SK-N-SH treated with all-trans-retinoic acid at 6 μM for 48 hours (cell line): ENCODE results near the gene XAB2.

Source experiments
- ARNTL ChIP-seq: fragments of 450-650 bp; formaldehyde crosslinking; IDR thresholded peaks from 2 replicates; pipeline ENCODE4 v1.5.0; 2020; ENCODE audit warnings: low read depth, mild to moderate bottlenecking, moderate library complexity, borderline replicate concordance
- BACH2 ChIP-seq: fragments of 250-450 bp; sonication (Bioruptor Pico); IDR thresholded peaks from 2 replicates; pipeline ENCODE4 v1.9.0; 2021; ENCODE audit warnings: mild to moderate bottlenecking, borderline replicate concordance
- CREB5 ChIP-seq: fragments of 250-450 bp; sonication (Bioruptor Pico); IDR thresholded peaks from 2 replicates; pipeline ENCODE4 v1.5.1; 2020; ENCODE audit warnings: low read depth, mild to moderate bottlenecking, moderate library complexity
- PATZ1 ChIP-seq: fragments of 250-450 bp; sonication (Bioruptor Pico); IDR thresholded peaks from 2 replicates; pipeline ENCODE4 v1.8.0; 2020; ENCODE audit warnings: mild to moderate bottlenecking, moderate library complexity, borderline replicate concordance
- POU6F1 ChIP-seq: fragments of 250-450 bp; sonication (Bioruptor Pico); IDR thresholded peaks from 2 replicates; pipeline ENCODE4 v1.8.0; 2021; ENCODE audit warnings: low read depth, mild to moderate bottlenecking, moderate library complexity, borderline replicate concordance
- PPARA ChIP-seq: fragments of 250-450 bp; sonication (Bioruptor Pico); IDR thresholded peaks from 2 replicates; pipeline ENCODE4 v1.5.0; 2020; ENCODE audit warnings: mild to moderate bottlenecking, borderline replicate concordance
- RARB ChIP-seq: fragments of 250-450 bp; sonication (Bioruptor Pico); IDR thresholded peaks from 2 replicates; pipeline ENCODE4 v1.8.0; 2021; ENCODE audit warnings: mild to moderate bottlenecking, moderate library complexity
- SNAI2 ChIP-seq: fragments of 250-450 bp; sonication (Bioruptor Pico); IDR thresholded peaks from 2 replicates; pipeline ENCODE4 v1.5.0; 2020; ENCODE audit warnings: mild to moderate bottlenecking, moderate library complexity
- TOX ChIP-seq: fragments of 250-450 bp; sonication (Bioruptor Pico); IDR thresholded peaks from 2 replicates; pipeline ENCODE4 v1.8.0; 2021; ENCODE audit warnings: mild to moderate bottlenecking, moderate library complexity, borderline replicate concordance
- ZFP3 ChIP-seq: fragments of 250-450 bp; sonication (Bioruptor Pico); IDR thresholded peaks from 2 replicates; pipeline ENCODE4 v1.5.0; 2020; ENCODE audit warnings: mild to moderate bottlenecking, moderate library complexity
- ZFP30 ChIP-seq: fragments of 450-650 bp; formaldehyde crosslinking; IDR thresholded peaks from 2 replicates; pipeline ENCODE4 v1.5.0; 2022; ENCODE audit warnings: mild to moderate bottlenecking, moderate library complexity
- ZNF565 ChIP-seq: fragments of 450-650 bp; formaldehyde crosslinking; conservative IDR thresholded peaks from 2 replicates; pipeline ENCODE4 v1.5.0; 2020; ENCODE audit warnings: low read depth, mild to moderate bottlenecking, moderate library complexity
- ZNF70 ChIP-seq: fragments of 450-650 bp; formaldehyde crosslinking; IDR thresholded peaks from 2 replicates; pipeline ENCODE4 v1.5.0; 2020; ENCODE audit warnings: mild to moderate bottlenecking, moderate library complexity
- ZNF8 ChIP-seq: fragments of 450-650 bp; formaldehyde crosslinking; IDR thresholded peaks from 2 replicates; pipeline ENCODE4 v1.5.0; 2020; ENCODE audit warnings: mild to moderate bottlenecking, moderate library complexity

GRCh38 chr19:7570761-7571160, 58.6 kb downstream of the XAB2 start:
- TF ChIP-seq PATZ1 = no peak
- no peak for TF ChIP-seq ZFP30
- no peak for TF ChIP-seq ARNTL
- no peak for TF ChIP-seq CREB5 (CRISPR knock-in tag)
- TF ChIP-seq TOX (CRISPR knock-in tag) = no peak
- no peak for TF ChIP-seq SNAI2 (CRISPR knock-in tag)
- TF ChIP-seq ZFP3 (CRISPR knock-in tag) = no peak
- no peak for TF ChIP-seq RARB (CRISPR knock-in tag)
- TF ChIP-seq ZNF8 = no peak
- TF ChIP-seq ZNF70 (CRISPR knock-in tag) = no peak
- no peak for TF ChIP-seq POU6F1 (CRISPR knock-in tag)
- TF ChIP-seq ZNF565 = no peak
- no peak for TF ChIP-seq PPARA
- TF ChIP-seq BACH2 (CRISPR knock-in tag) = no peak
